GM23338 (cell line): Measurements from ENCODE around the gene SQSTM1.

ENCODE experiments used
- EZH2 ChIP-seq: fragments of 200-600 bp; sonication (generic); IDR thresholded peaks from one replicate; pipeline ENCODE4 v1.8.0; 2017; ENCODE audit warnings: antibody characterized with exemption, mild to moderate bottlenecking, low read depth; ENCODE audit not compliant: unreplicated experiment
- EZH2phosphoT487 ChIP-seq: fragments of 200-600 bp; sonication (generic); IDR thresholded peaks from one replicate; pipeline ENCODE4 v1.8.1; 2018; ENCODE audit warnings: antibody characterized with exemption; ENCODE audit not compliant: unreplicated experiment
- JUNB ChIP-seq: IDR thresholded peaks from one replicate; pipeline ENCODE4 v1.6.1; 2016; ENCODE audit warnings: antibody characterized with exemption; ENCODE audit not compliant: unreplicated experiment
- POLR2AphosphoS5 ChIP-seq: IDR thresholded peaks from 2 replicates; pipeline ENCODE4 v1.6.1; 2016; ENCODE audit warnings: antibody characterized with exemption, low read depth
- STAT1 ChIP-seq: IDR thresholded peaks from one replicate; pipeline ENCODE4 v1.6.1; 2016; ENCODE audit warnings: antibody characterized with exemption; ENCODE audit not compliant: unreplicated experiment
- TF ChIP-seq, protein P1 (sequence below): IDR thresholded peaks from one replicate; pipeline ENCODE4 v1.6.1; 2018; ENCODE audit warnings: antibody characterized with exemption; ENCODE audit not compliant: unreplicated experiment
- TF ChIP-seq, protein P2 (sequence below), 2 experiments: fragments of 200-600 bp in 1 of 2; sonication (generic) in 1 of 2; conservative IDR thresholded peaks; 2 replicates each; pipeline versions ENCODE4 v1.5.1 to v1.6.1; 2016 to 2017; ENCODE audit warnings: antibody characterized with exemption in 2 of 2, low read depth in 2 of 2, mild to moderate bottlenecking in 2 of 2, moderate library complexity in 1 of 2

DNA sequence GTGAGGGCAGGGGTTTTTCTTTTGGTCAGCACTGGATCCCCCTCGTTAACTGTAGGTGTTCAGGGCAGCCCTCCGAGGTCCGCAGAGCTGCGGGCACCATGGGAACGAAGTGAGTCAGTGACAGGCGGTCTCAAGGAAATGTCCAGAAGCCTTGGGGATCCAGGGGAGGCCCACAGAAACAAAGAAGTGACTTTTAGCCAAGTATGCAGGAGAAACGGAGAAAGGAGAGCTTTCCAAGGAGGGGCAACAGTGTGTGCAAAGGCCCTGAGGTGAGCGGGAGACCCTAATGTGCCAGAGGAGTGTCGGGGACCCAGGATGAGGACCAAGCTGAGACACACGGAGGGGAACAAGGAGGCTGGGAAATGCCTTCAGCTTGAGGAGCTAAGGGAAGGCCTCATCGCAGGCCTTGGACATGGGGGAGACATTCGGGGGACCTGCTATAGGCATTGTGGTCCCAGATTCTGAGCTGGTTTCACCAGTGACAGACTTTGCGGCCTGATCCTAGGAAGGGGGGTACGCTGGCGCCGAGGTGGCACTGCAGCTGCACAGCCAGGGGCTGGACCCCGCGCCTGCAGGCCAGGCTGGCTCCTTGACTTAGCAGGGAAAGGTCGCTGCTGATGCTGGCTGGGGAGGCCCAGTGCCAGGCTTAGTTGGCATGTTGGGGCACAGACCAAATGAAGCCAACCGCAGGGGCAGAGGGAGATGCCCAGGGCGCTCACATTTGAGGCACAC, 23.7 kb upstream of the SQSTM1 start:
- TF ChIP-seq, protein P1, sequence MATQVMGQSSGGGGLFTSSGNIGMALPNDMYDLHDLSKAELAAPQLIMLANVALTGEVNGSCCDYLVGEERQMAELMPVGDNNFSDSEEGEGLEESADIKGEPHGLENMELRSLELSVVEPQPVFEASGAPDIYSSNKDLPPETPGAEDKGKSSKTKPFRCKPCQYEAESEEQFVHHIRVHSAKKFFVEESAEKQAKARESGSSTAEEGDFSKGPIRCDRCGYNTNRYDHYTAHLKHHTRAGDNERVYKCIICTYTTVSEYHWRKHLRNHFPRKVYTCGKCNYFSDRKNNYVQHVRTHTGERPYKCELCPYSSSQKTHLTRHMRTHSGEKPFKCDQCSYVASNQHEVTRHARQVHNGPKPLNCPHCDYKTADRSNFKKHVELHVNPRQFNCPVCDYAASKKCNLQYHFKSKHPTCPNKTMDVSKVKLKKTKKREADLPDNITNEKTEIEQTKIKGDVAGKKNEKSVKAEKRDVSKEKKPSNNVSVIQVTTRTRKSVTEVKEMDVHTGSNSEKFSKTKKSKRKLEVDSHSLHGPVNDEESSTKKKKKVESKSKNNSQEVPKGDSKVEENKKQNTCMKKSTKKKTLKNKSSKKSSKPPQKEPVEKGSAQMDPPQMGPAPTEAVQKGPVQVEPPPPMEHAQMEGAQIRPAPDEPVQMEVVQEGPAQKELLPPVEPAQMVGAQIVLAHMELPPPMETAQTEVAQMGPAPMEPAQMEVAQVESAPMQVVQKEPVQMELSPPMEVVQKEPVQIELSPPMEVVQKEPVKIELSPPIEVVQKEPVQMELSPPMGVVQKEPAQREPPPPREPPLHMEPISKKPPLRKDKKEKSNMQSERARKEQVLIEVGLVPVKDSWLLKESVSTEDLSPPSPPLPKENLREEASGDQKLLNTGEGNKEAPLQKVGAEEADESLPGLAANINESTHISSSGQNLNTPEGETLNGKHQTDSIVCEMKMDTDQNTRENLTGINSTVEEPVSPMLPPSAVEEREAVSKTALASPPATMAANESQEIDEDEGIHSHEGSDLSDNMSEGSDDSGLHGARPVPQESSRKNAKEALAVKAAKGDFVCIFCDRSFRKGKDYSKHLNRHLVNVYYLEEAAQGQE, result no peak
- TF ChIP-seq, protein P2, sequence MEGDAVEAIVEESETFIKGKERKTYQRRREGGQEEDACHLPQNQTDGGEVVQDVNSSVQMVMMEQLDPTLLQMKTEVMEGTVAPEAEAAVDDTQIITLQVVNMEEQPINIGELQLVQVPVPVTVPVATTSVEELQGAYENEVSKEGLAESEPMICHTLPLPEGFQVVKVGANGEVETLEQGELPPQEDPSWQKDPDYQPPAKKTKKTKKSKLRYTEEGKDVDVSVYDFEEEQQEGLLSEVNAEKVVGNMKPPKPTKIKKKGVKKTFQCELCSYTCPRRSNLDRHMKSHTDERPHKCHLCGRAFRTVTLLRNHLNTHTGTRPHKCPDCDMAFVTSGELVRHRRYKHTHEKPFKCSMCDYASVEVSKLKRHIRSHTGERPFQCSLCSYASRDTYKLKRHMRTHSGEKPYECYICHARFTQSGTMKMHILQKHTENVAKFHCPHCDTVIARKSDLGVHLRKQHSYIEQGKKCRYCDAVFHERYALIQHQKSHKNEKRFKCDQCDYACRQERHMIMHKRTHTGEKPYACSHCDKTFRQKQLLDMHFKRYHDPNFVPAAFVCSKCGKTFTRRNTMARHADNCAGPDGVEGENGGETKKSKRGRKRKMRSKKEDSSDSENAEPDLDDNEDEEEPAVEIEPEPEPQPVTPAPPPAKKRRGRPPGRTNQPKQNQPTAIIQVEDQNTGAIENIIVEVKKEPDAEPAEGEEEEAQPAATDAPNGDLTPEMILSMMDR (conservative IDR thresholded peaks at IDR 0.05; ENCODE audit: low read depth in 2 of 2), result no peak
- TF ChIP-seq EZH2phosphoT487, result no peak
- TF ChIP-seq STAT1, result no peak
- TF ChIP-seq EZH2, result no peak
- TF ChIP-seq POLR2AphosphoS5, result no peak
- TF ChIP-seq JUNB, result no peak
